Measurements from ENCODE around the gene ZNF732.
"Not testable (repeated sequence)": the region's sequence is repeated elsewhere in the genome, so short reads cannot be mapped to it uniquely, and the experiment has no call there.

ZNF732 gene

DNA sequence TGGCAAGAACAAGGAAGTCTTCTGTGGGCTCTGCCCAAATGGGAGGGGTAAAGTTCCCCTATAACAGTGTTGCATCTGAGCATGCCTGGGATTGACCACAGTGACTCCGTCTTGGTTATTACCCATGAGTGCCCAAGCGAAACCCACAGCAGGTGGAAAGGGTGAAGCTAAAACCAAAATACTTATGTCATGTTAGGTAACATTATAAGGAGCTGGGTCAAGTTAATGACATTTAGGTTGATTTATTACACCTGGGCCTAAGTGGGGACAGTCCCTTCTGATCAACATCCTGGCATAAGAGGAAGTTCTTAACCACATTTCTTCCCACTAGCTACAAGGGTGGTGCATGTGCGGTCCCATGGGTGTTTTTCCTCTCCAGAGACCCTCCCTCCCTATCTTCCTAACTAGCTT is 1.3 kb upstream of the ZNF732 start:
- no peak overlapping the region for H3K4me3 ChIP-seq (ENCODE audit: low read depth, low read length)
- CTCF ChIA-PET, result no interaction called here
- POLR2A ChIA-PET, result no interaction called here
- TF ChIP-seq, protein P1, sequence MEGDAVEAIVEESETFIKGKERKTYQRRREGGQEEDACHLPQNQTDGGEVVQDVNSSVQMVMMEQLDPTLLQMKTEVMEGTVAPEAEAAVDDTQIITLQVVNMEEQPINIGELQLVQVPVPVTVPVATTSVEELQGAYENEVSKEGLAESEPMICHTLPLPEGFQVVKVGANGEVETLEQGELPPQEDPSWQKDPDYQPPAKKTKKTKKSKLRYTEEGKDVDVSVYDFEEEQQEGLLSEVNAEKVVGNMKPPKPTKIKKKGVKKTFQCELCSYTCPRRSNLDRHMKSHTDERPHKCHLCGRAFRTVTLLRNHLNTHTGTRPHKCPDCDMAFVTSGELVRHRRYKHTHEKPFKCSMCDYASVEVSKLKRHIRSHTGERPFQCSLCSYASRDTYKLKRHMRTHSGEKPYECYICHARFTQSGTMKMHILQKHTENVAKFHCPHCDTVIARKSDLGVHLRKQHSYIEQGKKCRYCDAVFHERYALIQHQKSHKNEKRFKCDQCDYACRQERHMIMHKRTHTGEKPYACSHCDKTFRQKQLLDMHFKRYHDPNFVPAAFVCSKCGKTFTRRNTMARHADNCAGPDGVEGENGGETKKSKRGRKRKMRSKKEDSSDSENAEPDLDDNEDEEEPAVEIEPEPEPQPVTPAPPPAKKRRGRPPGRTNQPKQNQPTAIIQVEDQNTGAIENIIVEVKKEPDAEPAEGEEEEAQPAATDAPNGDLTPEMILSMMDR (IDR thresholded peaks at IDR 0.05; ENCODE audit: insufficient read depth, low read length, missing control alignments), result no peak
- DNase-seq (ENCODE audit: low read depth, low spot score), result no peak

GRCh38 chr4:304516-304915 is 758 bp downstream of the ZNF732 start:
- CTCF ChIA-PET; DNase-seq (ENCODE audit: low read depth, low spot score); POLR2A ChIA-PET: not testable (repeated sequence)
- H3K4me3 ChIP-seq (ENCODE audit: low read depth, low read length), result peak overlapping the region; percentile 54

GRCh38 chr4:302381-302780 is 2.9 kb downstream of the ZNF732 start:
- TF ChIP-seq, protein P1 (IDR thresholded peaks at IDR 0.05; ENCODE audit: insufficient read depth, low read length, missing control alignments), result no peak
- CTCF ChIA-PET, result no interaction called here
- no peak for DNase-seq (ENCODE audit: low read depth, low spot score)
- POLR2A ChIA-PET, result no interaction called here
- H3K4me3 ChIP-seq (ENCODE audit: low read depth, low read length), result no peak overlapping the region

- ChIA-PET CTCF (no interaction called here), POLR2A (no interaction called here)
- TF ChIP-seq, protein P1 (IDR thresholded peaks at IDR 0.05; ENCODE audit: insufficient read depth, low read length, missing control alignments), result no peak
- DNase-seq (ENCODE audit: low read depth, low spot score), result no peak
- no peak overlapping the region for H3K4me3 ChIP-seq (ENCODE audit: low read depth, low read length)
These were observed 10.5 kb downstream of the ZNF732 start for GRCh38 chr4:294732-295131.

GRCh38 chr4:288891-289290 is 16.4 kb downstream of the ZNF732 start:
- H3K4me3 ChIP-seq (ENCODE audit: low read depth, low read length), result no peak overlapping the region
- DNase-seq (ENCODE audit: low read depth, low spot score), result no peak
- TF ChIP-seq, protein P1 (IDR thresholded peaks at IDR 0.05; ENCODE audit: insufficient read depth, low read length, missing control alignments), result no peak
- CTCF ChIA-PET, result no interaction called here
- POLR2A ChIA-PET, result no interaction called here

GRCh38 chr4:273309-274017 is 31.8 kb downstream of the ZNF732 start:
- no peak for DNase-seq (ENCODE audit: low read depth, low spot score)
- ChIA-PET CTCF (no interaction called here), POLR2A (no interaction called here)
- TF ChIP-seq, protein P1 (IDR thresholded peaks at IDR 0.05; ENCODE audit: insufficient read depth, low read length, missing control alignments), result no peak
- H3K4me3 ChIP-seq (ENCODE audit: low read depth, low read length), result no peak overlapping the region

DNA sequence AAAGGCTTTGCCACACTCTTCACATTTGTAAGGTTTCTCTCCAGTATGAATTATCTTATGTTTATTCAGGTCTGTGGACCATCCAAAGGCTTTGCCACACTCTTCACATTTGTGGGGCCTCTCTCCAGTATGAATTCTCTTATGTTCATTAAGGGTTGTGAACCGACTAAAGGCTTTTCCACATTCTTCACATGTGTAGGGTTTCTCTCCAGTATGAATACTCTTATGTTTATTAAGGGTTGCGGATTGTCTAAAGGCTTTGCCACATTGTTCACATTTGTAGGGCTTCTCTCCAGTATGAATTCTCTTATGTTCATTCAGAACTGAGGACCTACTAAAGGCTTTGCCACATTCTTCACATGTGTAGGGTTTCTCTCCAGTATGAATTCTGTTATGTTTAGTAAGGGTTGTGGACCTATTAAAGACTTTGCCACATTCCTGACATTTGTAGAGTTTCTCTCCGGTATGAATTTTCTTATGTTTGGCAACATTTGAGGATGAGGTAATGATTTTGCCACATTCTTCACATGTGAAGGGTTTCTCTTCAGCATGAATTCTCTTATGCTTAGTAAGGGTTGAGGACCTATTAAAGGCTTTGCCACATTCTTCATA is 33.7 kb downstream of the ZNF732 start:
- no peak for DNase-seq (ENCODE audit: low read depth, low spot score)
- no peak overlapping the region for H3K4me3 ChIP-seq (ENCODE audit: low read depth, low read length)
- ChIA-PET CTCF (no interaction called here), POLR2A (no interaction called here)
- TF ChIP-seq, protein P1 (IDR thresholded peaks at IDR 0.05; ENCODE audit: insufficient read depth, low read length, missing control alignments), result no peak

DNA sequence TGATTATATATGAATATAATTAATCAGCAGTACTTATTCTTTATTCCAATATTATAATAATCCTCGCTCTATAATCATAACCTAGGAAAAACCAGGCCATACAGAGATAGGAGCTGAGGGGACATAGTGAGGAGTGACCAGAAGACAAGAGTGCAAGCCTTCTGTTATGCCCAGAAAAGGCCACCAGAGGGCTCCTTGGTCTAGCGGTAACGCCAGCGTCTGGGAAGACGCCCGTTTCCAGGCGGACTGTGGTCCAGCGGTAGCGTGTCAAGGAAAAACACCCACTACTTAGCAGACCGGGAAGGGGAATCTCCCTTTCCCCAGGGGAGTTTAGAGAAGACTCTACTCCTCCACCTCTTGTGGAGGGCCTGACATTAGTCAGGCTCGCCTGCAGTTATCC is 46.0 kb downstream of the ZNF732 start:
- H3K4me3 ChIP-seq (ENCODE audit: low read depth, low read length); POLR2A ChIA-PET; DNase-seq (ENCODE audit: low read depth, low spot score); CTCF ChIA-PET: not testable (repeated sequence)
